ENCODE data around the gene ATG2A. TPM values are rescaled to one million over a fixed set of nuclear protein-coding genes. Genes with fewer than 3 reads are reported as not detected.
A peak's percentile ranks its signal among the peaks of the same experiment; 100 is the strongest.

The ATG2A gene
- 5.5 TPM for total RNA-seq

- peak; percentile 97 for DNase-seq
Observed at GRCh38 chr11:64916775-64917662, at the start of gene ATG2A. TSS of gene ATG2A (minus strand) at chr11:64917209. CDS start at chr11:64917135, 74 bp downstream.

GRCh38 chr11:64963072-64963631, 46.1 kb upstream of the ATG2A start:
- no peak for DNase-seq

- DNase-seq, result no peak
Observed at GRCh38 chr11:64960719-64961118, 43.7 kb upstream of the ATG2A start.

- no peak for DNase-seq
Observed at GRCh38 chr11:64959498-64959897, 42.5 kb upstream of the ATG2A start.

GRCh38 chr11:64954201-64954600, 37.2 kb upstream of the ATG2A start:
- DNase-seq, result no peak

- DNase-seq, result no peak
Observed at GRCh38 chr11:64951529-64951928, 34.5 kb upstream of the ATG2A start.

- no peak for DNase-seq
Observed at GRCh38 chr11:64947208-64947814, 30.3 kb upstream of the ATG2A start.

GRCh38 chr11:64936539-64936938, 19.5 kb upstream of the ATG2A start:
- DNase-seq, result no peak

- no peak for DNase-seq
Observed at GRCh38 chr11:64935359-64936081, 18.5 kb upstream of the ATG2A start, which contains the start of gene GPHA2. TSS of gene GPHA2 (minus strand) at chr11:64935893. CDS start at chr11:64935460, 433 bp downstream.

GRCh38 chr11:64934682-64935358, 17.8 kb upstream of the ATG2A start:
- DNase-seq, result no peak

- DNase-seq, result no peak
Observed at GRCh38 chr11:64933935-64934681, 17.1 kb upstream of the ATG2A start.

- no peak for DNase-seq
Observed at GRCh38 chr11:64933213-64933934, 16.4 kb upstream of the ATG2A start.

GRCh38 chr11:64932324-64932723, 15.3 kb upstream of the ATG2A start:
- DNase-seq, result no peak

- DNase-seq, result no peak
Observed at GRCh38 chr11:64931290-64931689, 14.3 kb upstream of the ATG2A start.

- DNase-seq, result no peak
Observed at GRCh38 chr11:64930340-64930739, 13.3 kb upstream of the ATG2A start.

GRCh38 chr11:64929625-64930024, 12.6 kb upstream of the ATG2A start:
- no peak for DNase-seq

- no peak for DNase-seq
Observed at GRCh38 chr11:64928957-64929356, 11.9 kb upstream of the ATG2A start.

- DNase-seq, result no peak
Observed at GRCh38 chr11:64926689-64927088, 9.7 kb upstream of the ATG2A start.

- no peak for DNase-seq
Observed at GRCh38 chr11:64925536-64926436, 8.8 kb upstream of the ATG2A start.

- DNase-seq, result no peak
Observed at GRCh38 chr11:64924910-64925284, 7.9 kb upstream of the ATG2A start.
